Muscle of back (tissue), 11 donors: Measurements from ENCODE around the gene ARHGAP5. TPM values are rescaled to one million over a fixed set of nuclear protein-coding genes. Genes with fewer than 3 reads are reported as not detected.

Source experiments
- DNase-seq, 3 donors: peaks; one replicate each; pipeline versions ENCODE4 v3.0.0 to v3.0.0-alpha.2; 2013
- polyA plus RNA-seq, 10 donors: library from polyadenylated mRNA; unstranded; fragments of 120-200 nt; gene quantifications; one replicate each; pipeline ENCODE4 v1.2.1, GENCODE V29; 2013; ENCODE audit not compliant: insufficient read length in 10 of 10

ARHGAP5 gene
- polyA plus RNA-seq, 10 donors = 39.6 to 51.0 (median 47.3) TPM

- no peak for DNase-seq
Observed at GRCh38 chr14:32205554-32205953, 128.4 kb downstream of the ARHGAP5 start.

- DNase-seq = no peak
Observed at GRCh38 chr14:32205984-32206383, 128.9 kb downstream of the ARHGAP5 start.

- DNase-seq = no peak
Observed at GRCh38 chr14:32206552-32206951, 129.4 kb downstream of the ARHGAP5 start.

- no peak for DNase-seq
Observed at GRCh38 chr14:32208490-32208889, 131.4 kb downstream of the ARHGAP5 start.

Other genes starting within 250 kb of the ARHGAP5 start
- gene RNU6-7, start 124.7 kb downstream of the ARHGAP5 start, polyA plus RNA-seq = not detected
- gene RNU6-8, start 126.0 kb downstream of the ARHGAP5 start, polyA plus RNA-seq = not detected